K562 (cell line): ENCODE data around the gene SERHL2. TPM values are rescaled to one million over a fixed set of nuclear protein-coding genes. Genes with fewer than 3 reads are reported as not detected.

Experiments
- BACH1 ChIP-seq: fragments of 200-800 bp; sonication (Bioruptor generic); IDR thresholded peaks from 2 replicates; pipeline ENCODE4 v1.6.1; 2016; ENCODE audit warnings: missing genetic modification characterization, missing compliant biosample characterization
- CBX1 ChIP-seq: sonication (generic); IDR thresholded peaks from 2 replicates; pipeline ENCODE4 v1.6.1; 2016; ENCODE audit warnings: antibody characterized with exemption, low read depth, mild to moderate bottlenecking
- CBX3 ChIP-seq, 2 experiments: IDR thresholded peaks; 1 replicate in 1 of 2; 2 replicates in 1 of 2; pipeline ENCODE4 v1.6.1; 2012; ENCODE audit warnings: inconsistent platforms in 2 of 2, low read length in 2 of 2, borderline replicate concordance in 1 of 2, control low read depth in 1 of 2
- CHCHD3 ChIP-seq: fragments of 250-450 bp; sonication (Bioruptor Pico); IDR thresholded peaks from 2 replicates; pipeline ENCODE4 v2.1.2; 2022; ENCODE audit warnings: mild to moderate bottlenecking
- CXXC5 ChIP-seq: fragments of 250-450 bp; sonication (Bioruptor Pico); IDR thresholded peaks from 2 replicates; pipeline ENCODE4 v1.8.0; 2022; ENCODE audit warnings: inconsistent platforms, mild to moderate bottlenecking, moderate library complexity
- ELF4 ChIP-seq: fragments of 450-650 bp; formaldehyde crosslinking; IDR thresholded peaks from 2 replicates; pipeline ENCODE4 v1.4.0; 2022; ENCODE audit warnings: missing genetic modification characterization
- ETV6 ChIP-seq, 3 experiments: fragments of 150-350 bp in 1 of 3; sonication (generic) in 1 of 3; formaldehyde crosslinking in 1 of 3; IDR thresholded peaks; 2 replicates each; pipeline versions ENCODE4 v1.6.1 to v1.8.0; 2014 to 2022; ENCODE audit warnings: borderline replicate concordance in 2 of 3, low read depth in 2 of 3, antibody characterized with exemption in 1 of 3, low read length in 1 of 3, mild to moderate bottlenecking in 1 of 3, missing genetic modification reagents in 1 of 3
- HDAC2 ChIP-seq: fragments of 450-650 bp; IDR thresholded peaks from 2 replicates; pipeline ENCODE4 v1.6.1; 2016; ENCODE audit warnings: mild to moderate bottlenecking
- IRF1 ChIP-seq: sonication (generic); formaldehyde crosslinking; IDR thresholded peaks from 2 replicates; pipeline ENCODE4 v1.8.0; 2022; ENCODE audit warnings: missing genetic modification reagents, mild to moderate bottlenecking, borderline replicate concordance
- LARP7 ChIP-seq: fragments of 450-650 bp; IDR thresholded peaks from 2 replicates; pipeline ENCODE4 v1.6.1; 2016
- MAFF ChIP-seq: IDR thresholded peaks from 2 replicates; pipeline ENCODE4 v1.6.1; 2012; ENCODE audit warnings: low read length, improper control_type of control experiment
- MED1 ChIP-seq: sonication (generic); formaldehyde crosslinking; IDR thresholded peaks from 2 replicates; pipeline ENCODE4 v1.8.1; 2023; ENCODE audit warnings: missing genetic modification reagents, borderline replicate concordance
- NBN ChIP-seq: fragments of 450-650 bp; IDR thresholded peaks from 2 replicates; pipeline ENCODE4 v1.6.1; 2016; ENCODE audit warnings: low read depth, mild to moderate bottlenecking
- POLR2H ChIP-seq: IDR thresholded peaks from 2 replicates; pipeline ENCODE4 v1.6.1; 2016; ENCODE audit warnings: missing genetic modification characterization, low read depth, mild to moderate bottlenecking, control low read depth, missing compliant biosample characterization, moderate library complexity
- SPI1 ChIP-seq: IDR thresholded peaks from 2 replicates; pipeline ENCODE4 v1.6.1; 2011; ENCODE audit warnings: low read depth, low read length, control low read depth, borderline replicate concordance
- STAT5A ChIP-seq: IDR thresholded peaks from 2 replicates; pipeline ENCODE4 v1.6.1; 2012; ENCODE audit warnings: low read length, inconsistent platforms, borderline replicate concordance
- ZBTB17 ChIP-seq: fragments of 450-650 bp; formaldehyde crosslinking; IDR thresholded peaks from 2 replicates; pipeline ENCODE4 v1.4.0; 2020; ENCODE audit warnings: mild to moderate bottlenecking
- ZNF24 ChIP-seq: fragments of 450-650 bp; IDR thresholded peaks from 2 replicates; pipeline ENCODE4 v1.6.1; 2016
- ZNF274 ChIP-seq: IDR thresholded peaks from 2 replicates; pipeline ENCODE4 v1.6.1; 2011; ENCODE audit warnings: low read depth, mild to moderate bottlenecking, low read length, moderate library complexity, borderline replicate concordance
- ZNF436 ChIP-seq: fragments of 250-450, 450-650 bp; sonication (Bioruptor Pico); formaldehyde crosslinking; IDR thresholded peaks from 2 replicates; pipeline ENCODE4 v1.7.0; 2020; ENCODE audit warnings: mild to moderate bottlenecking
- ZNF551 ChIP-seq: fragments of 250-450 bp; sonication (Bioruptor Pico); IDR thresholded peaks from 2 replicates; pipeline ENCODE4 v1.5.0; 2021; ENCODE audit warnings: mild to moderate bottlenecking, moderate library complexity
- ZNF586 ChIP-seq: fragments of 450-650 bp; formaldehyde crosslinking; conservative IDR thresholded peaks from 2 replicates; pipeline ENCODE4 v1.4.0; 2020; ENCODE audit warnings: mild to moderate bottlenecking, moderate library complexity
- ZNF609 ChIP-seq: sonication (generic); formaldehyde crosslinking; IDR thresholded peaks from 2 replicates; pipeline ENCODE4 v1.8.1; 2023; ENCODE audit warnings: missing genetic modification reagents, mild to moderate bottlenecking, borderline replicate concordance
- polyA plus RNA-seq, 8 experiments: library from polyadenylated mRNA; depleted of rRNA in 4 of 8; stranded (reverse) in 5 of 8; unstranded in 3 of 8; fragments of >200 nt; fragmentation: Nextera tagmentation in 2 of 8; fragmentation: Illumina TruSeq in 1 of 8; extraction: Ambion mirVana in 2 of 8; extraction: Trizol in 1 of 8; gene quantifications; 2 replicates each; pipeline versions ENCODE4 v1.2.1 to v1.2.3, GENCODE V29; 2011 to 2014; ENCODE audit warnings: inconsistent platforms in 1 of 8, missing spikeins in 1 of 8
- total RNA-seq, 7 experiments: library from RNA; depleted of rRNA in 6 of 7; stranded (reverse); fragments of >200 nt in 6 of 7; fragmentation: Illumina TruSeq in 2 of 7; extraction: Trizol in 2 of 7; gene quantifications; 2 replicates each; pipeline versions ENCODE4 v1.2.1 to v1.2.3, GENCODE V29; 2011 to 2021; ENCODE audit warnings: low replicate concordance in 1 of 7

Gene SERHL2
- total and polyA plus RNA-seq, 9 of the 15 experiments (the other 6 are each of a cell fraction or from before 2014, with no cell fraction given), result 19.9 to 62.6 (median 25.2) TPM

- peak; percentile 87 for TF ChIP-seq ZNF551 (CRISPR knock-in tag)
- peak; percentile 97 for TF ChIP-seq NBN
- TF ChIP-seq ZNF436, result peak; percentile 91
- peak; percentile 98 for TF ChIP-seq CHCHD3 (CRISPR knock-in tag)
- TF ChIP-seq ZNF586, result peak; percentile 78
- TF ChIP-seq HDAC2, result 0 out of 2 replicates have a peak, but pooled peaks have one; percentile 21
- TF ChIP-seq CBX3 (IDR thresholded peaks at IDR 0.05; ENCODE audit: borderline replicate concordance in 1 of 2, low read length in 2 of 2), result peak in 1 of 2 experiments; percentile 73; a peak in 2 of 3 replicates
- TF ChIP-seq ZNF274, result no peak
- TF ChIP-seq CBX1, result peak; percentile 100
- TF ChIP-seq LARP7, result peak; percentile 73; the same call in 1 of the 2 replicates
- peak; percentile 99 for TF ChIP-seq ELF4 (CRISPR knock-in tag)
- TF ChIP-seq SPI1, result peak; percentile 11; the same call in 1 of the 2 replicates
- TF ChIP-seq STAT5A, result peak; percentile 79
- TF ChIP-seq ZNF24, result peak; percentile 82
- peak; percentile 87; the same call in 1 of the 2 replicates for TF ChIP-seq IRF1
- 0 out of 2 replicates have a peak, but pooled peaks have one; percentile 31 for TF ChIP-seq MAFF
- TF ChIP-seq ZNF609 (CRISPR knock-in tag), result peak; percentile 99
- TF ChIP-seq MED1 (CRISPR knock-in tag), result peak; percentile 94
- TF ChIP-seq POLR2H (tag), result peak; percentile 99
- peak; percentile 91 for TF ChIP-seq ZBTB17 (CRISPR knock-in tag)
- TF ChIP-seq CXXC5 (CRISPR knock-in tag), result peak; percentile 26
- TF ChIP-seq ETV6 (IDR thresholded peaks at IDR 0.05; ENCODE audit: borderline replicate concordance in 1 of 2, low read depth in 2 of 2, low read length in 1 of 2), result peak in 1 of 2 experiments; percentile 66; a peak in 2 of 4 replicates
- peak; percentile 18; the same call in 1 of the 2 replicates for TF ChIP-seq ETV6 (CRISPR knock-in tag; IDR thresholded peaks at IDR 0.05; ENCODE audit: borderline replicate concordance)
- TF ChIP-seq BACH1 (tag), result peak; percentile 74
Measured at GRCh38 chr22:42615092-42615859, 61.5 kb downstream of the SERHL2 start (continued).
